Body of pancreas (tissue), 4 donors: Measurements from ENCODE around the gene ANKDD1A.

Source experiments
- CTCF ChIP-seq, 7 experiments: fragments of 450-650 bp in 4 of 7; fragments of 200-600 bp in 3 of 7; sonication (generic) in 3 of 7; IDR thresholded peaks; one replicate each; pipeline ENCODE4 v1.5.1; 2016 to 2019; ENCODE audit warnings: antibody characterized with exemption in 7 of 7
- POLR2A ChIP-seq, 3 donors: fragments of 450-650 bp; IDR thresholded peaks; one replicate each; pipeline ENCODE4 v1.6.1; 2016; ENCODE audit warnings: antibody characterized with exemption in 3 of 3, mild to moderate bottlenecking in 2 of 3

- no peak for TF ChIP-seq CTCF (IDR thresholded peaks at IDR 0.05)
- no peak for TF ChIP-seq POLR2A (IDR thresholded peaks at IDR 0.05)
Measured at GRCh38 chr15:64930778-64931371, 19.2 kb downstream of the ANKDD1A start.
